Measurements from ENCODE around the gene NHERF2. TPM values are rescaled to one million over a fixed set of nuclear protein-coding genes. Genes with fewer than 3 reads are reported as not detected.

The NHERF2 gene
- total and polyA plus RNA-seq, 2 of the 4 experiments (the other 2 are of a cell fraction) = 18.6 to 77.8 TPM

DNA sequence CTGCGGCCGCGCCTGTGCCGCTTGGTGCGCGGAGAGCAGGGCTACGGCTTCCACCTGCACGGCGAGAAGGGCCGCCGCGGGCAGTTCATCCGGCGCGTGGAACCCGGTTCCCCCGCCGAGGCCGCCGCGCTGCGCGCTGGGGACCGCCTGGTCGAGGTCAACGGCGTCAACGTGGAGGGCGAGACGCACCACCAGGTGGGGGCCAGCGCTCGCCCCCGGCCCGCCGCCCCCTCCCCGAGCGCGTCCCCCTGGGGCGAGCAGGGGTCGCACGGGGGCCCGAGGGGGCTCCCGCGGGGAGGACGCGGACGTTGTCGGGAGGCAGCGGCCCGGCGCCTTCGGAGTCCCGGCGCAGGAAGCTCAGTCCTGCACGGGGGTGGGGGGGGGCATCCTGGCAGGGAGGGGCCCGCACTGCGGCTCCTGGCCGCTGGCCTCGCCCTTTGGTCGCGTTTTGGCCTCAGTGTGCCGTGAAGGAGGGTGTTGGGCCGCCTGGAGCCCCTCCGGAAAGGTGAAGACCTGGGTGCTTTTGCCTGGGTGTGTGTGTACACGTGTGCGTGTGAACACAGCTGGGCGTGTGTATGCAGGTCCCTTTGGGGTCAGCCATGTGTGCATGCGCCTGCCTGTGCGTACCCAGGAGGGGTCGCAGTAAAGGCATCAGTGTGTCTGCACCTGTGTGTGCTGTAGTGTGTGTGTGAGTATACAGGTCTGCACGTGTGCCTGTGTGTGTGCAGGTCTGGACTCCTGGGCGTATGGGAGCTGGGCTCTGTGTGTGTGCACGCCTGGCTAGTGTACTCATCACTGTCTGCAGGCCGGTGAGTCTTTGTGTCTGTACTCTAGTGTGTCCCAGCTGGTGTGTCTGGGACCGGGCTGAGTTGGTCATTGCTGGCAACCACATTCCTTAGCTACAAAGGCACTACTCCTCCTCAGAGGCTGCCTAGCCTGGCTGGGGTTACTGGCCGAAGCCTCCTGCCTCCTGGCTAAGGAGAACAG lies 615 bp downstream of the NHERF2 start:
- H3K27ac ChIP-seq (ENCODE audit: insufficient read depth, low read length) = peak overlapping the region; percentile 38
- H3K79me1 ChIP-seq (ENCODE audit: low read depth in 1 of 2, low read length in 2 of 2) = peaks cover 6 to 48% of the 10 kb centered on the region in 2 experiments
- H4K91ac ChIP-seq (ENCODE audit: insufficient read depth, low read depth, low read length) = peak overlapping the region; percentile 63
- H2AK9ac ChIP-seq (replicated peaks; ENCODE audit: low read depth, low read length, poor library complexity) = peak overlapping the region; percentile 77
- H3K4ac ChIP-seq (ENCODE audit: low read depth, low read length) = peak overlapping the region; percentile 93
- H3K4me3 ChIP-seq (ENCODE audit: insufficient read depth, low read depth, low read length) = peak overlapping the region; percentile 70
- peak overlapping the region; percentile 80 for H3K9ac ChIP-seq (ENCODE audit: low read depth, low read length)
- peak overlapping the region; percentile 2; the same call in 1 of the 2 replicates for H4K5ac ChIP-seq (ENCODE audit: low read depth, low read length)
- H4K8ac ChIP-seq (ENCODE audit: low read depth in 2 of 2, low read length in 2 of 2) = peak overlapping the region in 1 of 2 experiments; percentile 66; a peak in 1 of 4 replicates
- no peaks in the 10 kb centered on the region for H3K9me3 ChIP-seq (ENCODE audit: control insufficient read depth, insufficient read depth, low read length)
- no peak overlapping the region; the same call in 1 of the 2 replicates for H3K56ac ChIP-seq (ENCODE audit: extremely low read depth, insufficient read depth, low read length)
- DNase-seq = peak; percentile 59
- H3K4me2 ChIP-seq (ENCODE audit: low read depth, low read length) = peak overlapping the region; percentile 96
- peak overlapping the region; percentile 62 for H2BK5ac ChIP-seq (ENCODE audit: low read depth, low read length, poor library complexity, severe bottlenecking)
- H4K20me1 ChIP-seq (ENCODE audit: insufficient read depth, low read length) = peaks cover 15% of the 10 kb centered on the region
- ChIA-PET POLR2A (ENCODE audit: unreplicated experiment) (interaction anchor here (0.6 kb wide), 1 partner anchor 130 kb away, joined by 6 read pairs; no protein-coding TSS in a partner anchor), CTCF (interaction anchor here (1.3 kb wide), 1 partner anchor 23 kb away, joined by 5 read pairs; no protein-coding TSS in a partner anchor)
- H2AK5ac ChIP-seq (ENCODE audit: low read depth, low read length) = peak overlapping the region; percentile 99
- peak overlapping the region; percentile 78 for H2AFZ ChIP-seq (replicated peaks; ENCODE audit: low read length, poor library complexity)
- in situ Hi-C loops (cut with MboI; ENCODE audit: low sequenced_read_pairs) = no loop called here
- peaks cover 22% of the 10 kb centered on the region for H3K4me1 ChIP-seq (ENCODE audit: control insufficient read depth, insufficient read depth, low read length)
- no peak overlapping the region for H2BK20ac ChIP-seq (ENCODE audit: low read depth, low read length)
- peak overlapping the region; percentile 37; the same call in 1 of the 2 replicates for H2BK120ac ChIP-seq (ENCODE audit: low read depth, low read length)
- H3K27me3 ChIP-seq (ENCODE audit: control insufficient read depth, insufficient read depth, low read length) = no peaks in the 10 kb centered on the region
- 5% methylated on average over 44 of the region's 76 CpGs; no CpG with 5 or more reads in 1 of the 2 experiments for WGBS, 2 experiments (ENCODE audit: extremely low coverage in 2 of 2, insufficient read length in 1 of 2)
- TF ChIP-seq POLR2A (IDR thresholded peaks at IDR 0.05; ENCODE audit: low read depth, low read length) = no peak
- TF ChIP-seq RAD21 (IDR thresholded peaks at IDR 0.05; ENCODE audit: low read length) = peak; percentile 12; the same call in 1 of the 2 replicates
- peak; percentile 64 for TF ChIP-seq MXI1 (IDR thresholded peaks at IDR 0.05; ENCODE audit: borderline replicate concordance, low read depth, low read length)
- TF ChIP-seq RCOR1 (IDR thresholded peaks at IDR 0.05; ENCODE audit: insufficient replicate concordance, low read length) = peak; percentile 53
- peak overlapping the region; percentile 94 for H3K23ac ChIP-seq (ENCODE audit: low read depth, low read length)
- no TSS peak for BruUV-seq (replicated peaks)
- peaks cover 9% of the 10 kb centered on the region for H3K9me1 ChIP-seq (ENCODE audit: insufficient read depth, low read length)
- dilution Hi-C loops (cut with HindIII; ENCODE audit: low sequenced_read_pairs, unreplicated experiment) = no loop called here
- H2BK15ac ChIP-seq (ENCODE audit: low read depth, low read length) = peak overlapping the region; percentile 69; the same call in 1 of the 3 replicates
- ATAC-seq (ENCODE audit: low read depth) = peak; percentile 7
- peaks cover 18% of the 10 kb centered on the region for H3K36me3 ChIP-seq (ENCODE audit: control insufficient read depth, insufficient read depth, low read length)
- intact Hi-C loops (cut with micrococcal nuclease) = no loop called here
- H3K18ac ChIP-seq (ENCODE audit: low read depth, low read length) = peak overlapping the region; percentile 5; the same call in 1 of the 2 replicates
- peak overlapping the region; percentile 97 for H3K14ac ChIP-seq (replicated peaks; ENCODE audit: low read depth, low read length)
